ENCODE data around the gene VPS9D1.
A peak's percentile ranks its signal among the peaks of the same experiment; 100 is the strongest.
"Not testable (repeated sequence)": the region's sequence is repeated elsewhere in the genome, so short reads cannot be mapped to it uniquely, and the experiment has no call there.

VPS9D1 gene

GRCh38 chr16:89667633-89668032 is 53.1 kb downstream of the VPS9D1 start:
- no peaks in the 10 kb centered on the region for H3K27me3 ChIP-seq (ENCODE audit: control insufficient read depth in 2 of 2, insufficient read depth in 2 of 2, low read length in 2 of 2)
- no peaks in the 10 kb centered on the region for H3K36me3 ChIP-seq (ENCODE audit: control insufficient read depth in 2 of 2, insufficient read depth in 2 of 2, low read length in 2 of 2)
- no peak overlapping the region for H3K9ac ChIP-seq (ENCODE audit: low read depth in 1 of 2, low read length in 2 of 2)
- H3K4me1 ChIP-seq (ENCODE audit: control insufficient read depth in 2 of 2, insufficient read depth in 2 of 2, low read length in 2 of 2), result no peaks in the 10 kb centered on the region
- no peak overlapping the region for H3K4me3 ChIP-seq (ENCODE audit: low read length in 2 of 2)
- H3K9me3 ChIP-seq (ENCODE audit: control insufficient read depth in 2 of 2, low read length in 2 of 2), result no peaks in the 10 kb centered on the region
- H3K27ac ChIP-seq (ENCODE audit: low read depth in 2 of 2, low read length in 2 of 2), result no peak overlapping the region

- H3K9ac ChIP-seq (ENCODE audit: low read depth in 1 of 2, low read length in 2 of 2); H3K4me1 ChIP-seq (ENCODE audit: control insufficient read depth in 2 of 2, insufficient read depth in 2 of 2, low read length in 2 of 2); H3K36me3 ChIP-seq (ENCODE audit: control insufficient read depth in 2 of 2, insufficient read depth in 2 of 2, low read length in 2 of 2); H3K27ac ChIP-seq (ENCODE audit: low read depth in 2 of 2, low read length in 2 of 2); H3K9me3 ChIP-seq (ENCODE audit: control insufficient read depth in 2 of 2, low read length in 2 of 2); H3K27me3 ChIP-seq (ENCODE audit: control insufficient read depth in 2 of 2, insufficient read depth in 2 of 2, low read length in 2 of 2); H3K4me3 ChIP-seq (ENCODE audit: low read length in 2 of 2): not testable (repeated sequence)
These were observed 53.7 kb downstream of the VPS9D1 start for GRCh38 chr16:89667000-89667399.

- not testable (repeated sequence) for H3K4me3 ChIP-seq (ENCODE audit: low read length in 2 of 2); H3K9me3 ChIP-seq (ENCODE audit: control insufficient read depth in 2 of 2, low read length in 2 of 2); H3K9ac ChIP-seq (ENCODE audit: low read depth in 1 of 2, low read length in 2 of 2); H3K27me3 ChIP-seq (ENCODE audit: control insufficient read depth in 2 of 2, insufficient read depth in 2 of 2, low read length in 2 of 2); H3K27ac ChIP-seq (ENCODE audit: low read depth in 2 of 2, low read length in 2 of 2); H3K4me1 ChIP-seq (ENCODE audit: control insufficient read depth in 2 of 2, insufficient read depth in 2 of 2, low read length in 2 of 2)
- H3K36me3 ChIP-seq (ENCODE audit: control insufficient read depth in 2 of 2, insufficient read depth in 2 of 2, low read length in 2 of 2), result peaks cover 0 to 17% of the 10 kb centered on the region in 2 donors
These were observed 56.5 kb downstream of the VPS9D1 start for GRCh38 chr16:89664238-89664637.

GRCh38 chr16:89661215-89661614 is 59.5 kb downstream of the VPS9D1 start:
- H3K9me3 ChIP-seq (ENCODE audit: control insufficient read depth in 2 of 2, low read length in 2 of 2), result no peaks in the 10 kb centered on the region
- no peak overlapping the region for H3K9ac ChIP-seq (ENCODE audit: low read depth in 1 of 2, low read length in 2 of 2)
- H3K4me3 ChIP-seq (ENCODE audit: low read length in 2 of 2), result no peak overlapping the region
- H3K27me3 ChIP-seq (ENCODE audit: control insufficient read depth in 2 of 2, insufficient read depth in 2 of 2, low read length in 2 of 2), result no peaks in the 10 kb centered on the region
- peaks cover 0 to 17% of the 10 kb centered on the region in 2 donors for H3K36me3 ChIP-seq (ENCODE audit: control insufficient read depth in 2 of 2, insufficient read depth in 2 of 2, low read length in 2 of 2)
- peaks cover 12 to 13% of the 10 kb centered on the region in 2 donors for H3K4me1 ChIP-seq (ENCODE audit: control insufficient read depth in 2 of 2, insufficient read depth in 2 of 2, low read length in 2 of 2)
- no peak overlapping the region for H3K27ac ChIP-seq (ENCODE audit: low read depth in 2 of 2, low read length in 2 of 2)

- Histone ChIP-seq H3K36me3 (ENCODE audit: control insufficient read depth in 2 of 2, insufficient read depth in 2 of 2, low read length in 2 of 2) (peaks cover 0 to 17% of the 10 kb centered on the region in 2 donors), H3K4me3 (ENCODE audit: low read length in 2 of 2) (no peak overlapping the region), H3K9me3 (ENCODE audit: control insufficient read depth in 2 of 2, low read length in 2 of 2) (no peaks in the 10 kb centered on the region), H3K27ac (ENCODE audit: low read depth in 2 of 2, low read length in 2 of 2) (no peak overlapping the region), H3K4me1 (ENCODE audit: control insufficient read depth in 2 of 2, insufficient read depth in 2 of 2, low read length in 2 of 2) (peaks cover 12 to 13% of the 10 kb centered on the region in 2 donors), H3K27me3 (ENCODE audit: control insufficient read depth in 2 of 2, insufficient read depth in 2 of 2, low read length in 2 of 2) (no peaks in the 10 kb centered on the region), H3K9ac (ENCODE audit: low read depth in 1 of 2, low read length in 2 of 2) (no peak overlapping the region)
These were observed 60.6 kb downstream of the VPS9D1 start for GRCh38 chr16:89660146-89660545.

GRCh38 chr16:89658221-89658879 is 62.3 kb downstream of the VPS9D1 start:
- Histone ChIP-seq H3K27me3 (ENCODE audit: control insufficient read depth in 2 of 2, insufficient read depth in 2 of 2, low read length in 2 of 2) (no peaks in the 10 kb centered on the region), H3K4me1 (ENCODE audit: control insufficient read depth in 2 of 2, insufficient read depth in 2 of 2, low read length in 2 of 2) (peaks cover 12 to 13% of the 10 kb centered on the region in 2 donors), H3K36me3 (ENCODE audit: control insufficient read depth in 2 of 2, insufficient read depth in 2 of 2, low read length in 2 of 2) (peaks cover 0 to 17% of the 10 kb centered on the region in 2 donors), H3K4me3 (ENCODE audit: low read length in 2 of 2) (peak overlapping the region; percentile 95), H3K27ac (ENCODE audit: low read depth in 2 of 2, low read length in 2 of 2) (peak overlapping the region; percentile 84 to 86), H3K9ac (ENCODE audit: low read depth in 1 of 2, low read length in 2 of 2) (peak overlapping the region; percentile 91 to 96), H3K9me3 (ENCODE audit: control insufficient read depth in 2 of 2, low read length in 2 of 2) (no peaks in the 10 kb centered on the region)

- Histone ChIP-seq H3K27ac (ENCODE audit: low read depth in 2 of 2, low read length in 2 of 2) (peak within 1 kb of the TSS; percentile 84 to 86), H3K27me3 (ENCODE audit: control insufficient read depth in 2 of 2, insufficient read depth in 2 of 2, low read length in 2 of 2) (no peaks in the 10 kb centered on the region), H3K9me3 (ENCODE audit: control insufficient read depth in 2 of 2, low read length in 2 of 2) (no peaks in the 10 kb centered on the region), H3K9ac (ENCODE audit: low read depth in 1 of 2, low read length in 2 of 2) (peak within 1 kb of the TSS; percentile 91 to 96), H3K4me1 (ENCODE audit: control insufficient read depth in 2 of 2, insufficient read depth in 2 of 2, low read length in 2 of 2) (peaks cover 12 to 13% of the 10 kb centered on the region in 2 donors), H3K36me3 (ENCODE audit: control insufficient read depth in 2 of 2, insufficient read depth in 2 of 2, low read length in 2 of 2) (peaks cover 2 to 18% of the 10 kb centered on the region in 2 donors), H3K4me3 (ENCODE audit: low read length in 2 of 2) (peak within 1 kb of the TSS; percentile 95)
These were observed 63.1 kb downstream of the VPS9D1 start, which contains the start of the genes CHMP1A and SPATA33 for GRCh38 chr16:89657442-89658220. Gene CHMP1A, minus strand, starts transcription at chr16:89657708. Its CDS starts 120 bp downstream, at chr16:89657588. Gene SPATA33, plus strand, starts transcription at chr16:89657836. Its CDS starts 76 bp downstream, at chr16:89657912.

Measured in mucosa of rectum (tissue), 2 donors.